ENCODE measurements around the gene LARGE2.

DNA sequence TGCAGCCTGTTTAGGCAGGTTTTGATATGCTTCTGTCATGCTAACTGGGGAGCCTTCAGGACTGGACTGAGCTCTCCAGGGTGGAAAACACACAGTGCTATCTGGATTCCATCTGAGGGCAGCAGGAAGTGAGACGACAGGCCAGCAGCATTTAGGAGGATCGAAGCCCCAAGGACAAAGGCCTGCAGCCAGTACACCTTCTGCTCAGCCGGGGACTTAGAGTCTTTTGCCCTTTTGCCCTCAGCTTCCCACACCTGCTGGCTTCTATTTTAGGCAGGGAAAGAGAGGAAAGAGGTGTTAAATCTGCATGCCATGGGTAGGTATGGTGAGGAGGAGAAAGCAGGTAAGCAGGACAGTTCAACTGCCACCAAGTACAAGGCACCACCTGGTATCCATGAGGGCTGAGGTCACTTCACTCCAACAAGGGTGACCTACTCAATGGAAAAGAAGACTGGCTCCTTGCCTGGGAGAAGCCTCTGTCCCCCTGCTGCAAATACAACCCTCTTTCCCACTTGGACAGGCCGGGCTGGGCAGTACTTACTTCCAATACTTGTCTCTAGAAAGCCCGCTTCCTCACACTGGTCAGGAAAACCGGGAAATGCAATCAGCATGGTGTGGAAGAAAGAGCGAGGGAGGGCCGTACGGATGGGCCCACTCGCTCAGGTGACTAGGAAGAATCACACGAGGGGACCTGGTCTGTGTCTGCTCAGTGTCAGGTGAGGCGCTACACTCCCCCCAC lies 12.3 kb downstream of the LARGE2 start:
- TF ChIP-seq, protein P1, sequence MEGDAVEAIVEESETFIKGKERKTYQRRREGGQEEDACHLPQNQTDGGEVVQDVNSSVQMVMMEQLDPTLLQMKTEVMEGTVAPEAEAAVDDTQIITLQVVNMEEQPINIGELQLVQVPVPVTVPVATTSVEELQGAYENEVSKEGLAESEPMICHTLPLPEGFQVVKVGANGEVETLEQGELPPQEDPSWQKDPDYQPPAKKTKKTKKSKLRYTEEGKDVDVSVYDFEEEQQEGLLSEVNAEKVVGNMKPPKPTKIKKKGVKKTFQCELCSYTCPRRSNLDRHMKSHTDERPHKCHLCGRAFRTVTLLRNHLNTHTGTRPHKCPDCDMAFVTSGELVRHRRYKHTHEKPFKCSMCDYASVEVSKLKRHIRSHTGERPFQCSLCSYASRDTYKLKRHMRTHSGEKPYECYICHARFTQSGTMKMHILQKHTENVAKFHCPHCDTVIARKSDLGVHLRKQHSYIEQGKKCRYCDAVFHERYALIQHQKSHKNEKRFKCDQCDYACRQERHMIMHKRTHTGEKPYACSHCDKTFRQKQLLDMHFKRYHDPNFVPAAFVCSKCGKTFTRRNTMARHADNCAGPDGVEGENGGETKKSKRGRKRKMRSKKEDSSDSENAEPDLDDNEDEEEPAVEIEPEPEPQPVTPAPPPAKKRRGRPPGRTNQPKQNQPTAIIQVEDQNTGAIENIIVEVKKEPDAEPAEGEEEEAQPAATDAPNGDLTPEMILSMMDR (conservative IDR thresholded peaks at IDR 0.05; ENCODE audit: low read length) = no peak
- TF ChIP-seq EZH2phosphoT487 (IDR thresholded peaks at IDR 0.05; ENCODE audit: borderline replicate concordance, low read depth, low read length) = no peak

Measured in OCI-LY7 (cell line).